KMS-11 (cell line): ENCODE measurements around the gene PRKAB2.

Experiments used
- H2AFZ ChIP-seq: fragments of 200-600 bp; sonication (generic); 2 replicates; pipeline ENCODE4 v1.6.1; 2016; ENCODE audit warnings: antibody characterized with exemption, mixed run types, low read depth
- H3K27ac ChIP-seq: fragments of 200-600 bp; sonication (generic); 2 replicates; pipeline ENCODE4 v1.6.1; 2016; ENCODE audit warnings: mild to moderate bottlenecking, mixed run types
- H3K27me3 ChIP-seq: fragments of 200-600 bp; sonication (generic); 2 replicates; pipeline ENCODE4 v1.6.1; 2017; ENCODE audit warnings: mild to moderate bottlenecking, low read depth, mixed run types, moderate library complexity; ENCODE audit not compliant: insufficient read depth
- H3K36me3 ChIP-seq: fragments of 200-600 bp; sonication (generic); 2 replicates; pipeline ENCODE4 v1.6.1; 2017; ENCODE audit warnings: mild to moderate bottlenecking, mixed run types; ENCODE audit not compliant: insufficient read depth
- H3K4me1 ChIP-seq: fragments of 200-600 bp; sonication (generic); 2 replicates; pipeline ENCODE4 v1.6.1; 2016; ENCODE audit warnings: mild to moderate bottlenecking, low read depth, mixed run types; ENCODE audit not compliant: poor library complexity, severe bottlenecking
- H3K4me2 ChIP-seq: fragments of 200-600 bp; sonication (generic); 2 replicates; pipeline ENCODE4 v1.7.0; 2016; ENCODE audit warnings: mild to moderate bottlenecking, mixed run types
- H3K4me3 ChIP-seq: fragments of 200-600 bp; sonication (generic); IDR thresholded peaks from 2 replicates; pipeline ENCODE4 v1.6.1; 2017; ENCODE audit warnings: low read depth, low read length, mixed read lengths; ENCODE audit not compliant: insufficient read depth
- H3K79me2 ChIP-seq: fragments of 200-600 bp; sonication (generic); 2 replicates; pipeline ENCODE4 v1.6.1; 2016; ENCODE audit warnings: low read depth, mixed run types; ENCODE audit not compliant: insufficient read depth
- H3K9ac ChIP-seq: fragments of 200-600 bp; sonication (generic); 2 replicates; pipeline ENCODE4 v1.6.1; 2016; ENCODE audit warnings: mild to moderate bottlenecking, mixed run types
- H4K20me1 ChIP-seq: fragments of 200-600 bp; sonication (generic); 2 replicates; pipeline ENCODE4 v1.6.1; 2016; ENCODE audit warnings: mild to moderate bottlenecking, mixed run types; ENCODE audit not compliant: insufficient read depth
- TF ChIP-seq, protein P1 (sequence below): fragments of 200-600 bp; sonication (generic); conservative IDR thresholded peaks from 2 replicates; pipeline ENCODE4 v1.6.1; 2017; ENCODE audit warnings: low read depth, mild to moderate bottlenecking, antibody characterized with exemption, low read length, moderate library complexity, mixed read lengths

PRKAB2 gene

DNA sequence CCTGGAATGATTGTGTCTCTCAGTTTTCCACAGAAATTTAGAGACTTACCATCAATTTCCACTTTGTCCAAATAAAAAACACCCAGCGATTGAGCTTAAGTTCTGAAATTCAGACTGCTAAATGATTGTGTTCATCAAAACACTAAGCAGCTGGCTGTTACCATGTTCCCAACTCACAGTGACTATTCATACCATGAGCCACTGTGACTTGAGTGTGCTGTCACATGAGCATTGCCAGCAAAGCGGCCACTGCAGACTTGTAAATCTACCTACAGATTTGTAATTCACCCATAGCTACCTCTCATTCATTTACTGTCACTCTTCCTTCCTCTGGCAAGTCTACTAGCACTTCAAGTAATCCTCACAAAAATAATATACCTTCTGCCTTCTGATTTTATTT, 17.2 kb upstream of the PRKAB2 start:
- H2AFZ ChIP-seq, result no peak overlapping the region
- no peaks in the 10 kb centered on the region for H3K4me1 ChIP-seq
- H3K27ac ChIP-seq, result no peak overlapping the region
- H4K20me1 ChIP-seq, result no peaks in the 10 kb centered on the region
- no peak overlapping the region for H3K4me3 ChIP-seq
- no peak overlapping the region for H3K9ac ChIP-seq
- H3K79me2 ChIP-seq, result no peaks in the 10 kb centered on the region
- no peak overlapping the region for H3K4me2 ChIP-seq
- no peaks in the 10 kb centered on the region for H3K36me3 ChIP-seq
- TF ChIP-seq, protein P1, sequence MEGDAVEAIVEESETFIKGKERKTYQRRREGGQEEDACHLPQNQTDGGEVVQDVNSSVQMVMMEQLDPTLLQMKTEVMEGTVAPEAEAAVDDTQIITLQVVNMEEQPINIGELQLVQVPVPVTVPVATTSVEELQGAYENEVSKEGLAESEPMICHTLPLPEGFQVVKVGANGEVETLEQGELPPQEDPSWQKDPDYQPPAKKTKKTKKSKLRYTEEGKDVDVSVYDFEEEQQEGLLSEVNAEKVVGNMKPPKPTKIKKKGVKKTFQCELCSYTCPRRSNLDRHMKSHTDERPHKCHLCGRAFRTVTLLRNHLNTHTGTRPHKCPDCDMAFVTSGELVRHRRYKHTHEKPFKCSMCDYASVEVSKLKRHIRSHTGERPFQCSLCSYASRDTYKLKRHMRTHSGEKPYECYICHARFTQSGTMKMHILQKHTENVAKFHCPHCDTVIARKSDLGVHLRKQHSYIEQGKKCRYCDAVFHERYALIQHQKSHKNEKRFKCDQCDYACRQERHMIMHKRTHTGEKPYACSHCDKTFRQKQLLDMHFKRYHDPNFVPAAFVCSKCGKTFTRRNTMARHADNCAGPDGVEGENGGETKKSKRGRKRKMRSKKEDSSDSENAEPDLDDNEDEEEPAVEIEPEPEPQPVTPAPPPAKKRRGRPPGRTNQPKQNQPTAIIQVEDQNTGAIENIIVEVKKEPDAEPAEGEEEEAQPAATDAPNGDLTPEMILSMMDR, result no peak
- H3K27me3 ChIP-seq, result no peaks in the 10 kb centered on the region

- Histone ChIP-seq H3K36me3 (no peaks in the 10 kb centered on the region), H2AFZ (no peak overlapping the region), H3K9ac (no peak overlapping the region), H3K27me3 (no peaks in the 10 kb centered on the region), H3K79me2 (no peaks in the 10 kb centered on the region), H3K4me1 (no peaks in the 10 kb centered on the region), H3K4me2 (no peak overlapping the region), H3K27ac (no peak overlapping the region), H4K20me1 (no peaks in the 10 kb centered on the region), H3K4me3 (no peak overlapping the region)
- TF ChIP-seq, protein P1, result no peak
Measured at GRCh38 chr1:147185432-147185831, 13.2 kb upstream of the PRKAB2 start.

GRCh38 chr1:147177611-147178380, 5.5 kb upstream of the PRKAB2 start:
- no peak overlapping the region for H3K9ac ChIP-seq
- H3K27ac ChIP-seq, result no peak overlapping the region
- no peaks in the 10 kb centered on the region for H4K20me1 ChIP-seq
- H3K4me1 ChIP-seq, result peaks cover 13% of the 10 kb centered on the region
- H3K79me2 ChIP-seq, result no peaks in the 10 kb centered on the region
- no peak overlapping the region for H3K4me2 ChIP-seq
- TF ChIP-seq, protein P1, result no peak
- no peak overlapping the region for H2AFZ ChIP-seq
- H3K36me3 ChIP-seq, result no peaks in the 10 kb centered on the region
- no peak overlapping the region for H3K4me3 ChIP-seq
- no peaks in the 10 kb centered on the region for H3K27me3 ChIP-seq

GRCh38 chr1:147171399-147172167, 687 bp downstream of the PRKAB2 start:
- Histone ChIP-seq H3K4me1 (peaks cover 37% of the 10 kb centered on the region), H3K27me3 (no peaks in the 10 kb centered on the region)

More at GRCh38 chr1:147171399-147172167, 687 bp downstream of the PRKAB2 start:
- Histone ChIP-seq H3K27ac (peak overlapping the region; percentile 84), H3K79me2 (peaks cover 47% of the 10 kb centered on the region), H3K36me3 (no peaks in the 10 kb centered on the region), H3K9ac (peak overlapping the region; percentile 75), H3K4me3 (peak overlapping the region; percentile 99), H3K4me2 (peak overlapping the region; percentile 82), H4K20me1 (no peaks in the 10 kb centered on the region), H2AFZ (peak overlapping the region; percentile 99)
- TF ChIP-seq, protein P1, result no peak
